ENCODE measurements around the gene EIF4E1B.

EIF4E1B gene

GRCh38 chr5:176627582-176627981 lies 2.9 kb upstream of the EIF4E1B start:
- DNase-seq (ENCODE audit: low read depth): no peak

DNA sequence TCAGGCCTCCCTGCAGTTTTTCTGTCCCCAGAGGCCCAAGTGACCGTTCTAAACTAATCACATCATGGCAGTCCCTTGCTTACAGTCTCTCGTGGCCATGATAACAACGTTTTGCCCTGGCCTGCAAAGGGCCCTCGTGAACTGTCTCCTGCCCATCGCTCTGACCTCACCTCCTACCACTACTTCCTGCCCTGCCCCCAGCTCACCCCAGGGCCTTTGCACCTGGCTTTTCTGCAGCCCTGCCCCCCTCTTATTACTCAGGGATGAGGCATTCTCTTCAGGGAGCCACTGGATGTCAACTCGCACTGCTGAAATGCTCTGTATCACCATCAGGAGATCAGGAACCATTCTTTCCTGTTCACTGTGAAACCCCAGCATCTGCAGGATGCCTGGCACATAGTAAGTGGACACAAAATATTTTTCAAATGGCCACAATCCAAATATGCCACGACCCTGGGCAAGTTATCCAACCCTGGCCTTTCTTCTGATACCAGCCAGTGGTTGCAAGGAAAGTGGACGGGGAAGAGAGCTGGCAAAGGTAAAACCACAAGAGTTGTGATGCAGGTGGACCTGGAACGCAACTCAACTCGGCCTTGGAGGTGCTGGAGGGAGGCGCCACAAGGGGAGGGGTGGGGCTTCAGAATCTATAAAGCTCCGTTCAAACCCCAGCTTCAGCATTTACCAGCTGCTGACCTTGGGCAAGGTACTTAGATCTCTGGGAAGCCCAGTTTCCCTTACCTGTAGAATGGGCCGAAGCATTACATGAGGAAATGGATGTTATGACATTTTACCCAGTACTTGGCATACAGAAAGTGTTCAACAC lies 1.9 kb upstream of the EIF4E1B start:
- DNase-seq (ENCODE audit: low read depth): no peak

DNA sequence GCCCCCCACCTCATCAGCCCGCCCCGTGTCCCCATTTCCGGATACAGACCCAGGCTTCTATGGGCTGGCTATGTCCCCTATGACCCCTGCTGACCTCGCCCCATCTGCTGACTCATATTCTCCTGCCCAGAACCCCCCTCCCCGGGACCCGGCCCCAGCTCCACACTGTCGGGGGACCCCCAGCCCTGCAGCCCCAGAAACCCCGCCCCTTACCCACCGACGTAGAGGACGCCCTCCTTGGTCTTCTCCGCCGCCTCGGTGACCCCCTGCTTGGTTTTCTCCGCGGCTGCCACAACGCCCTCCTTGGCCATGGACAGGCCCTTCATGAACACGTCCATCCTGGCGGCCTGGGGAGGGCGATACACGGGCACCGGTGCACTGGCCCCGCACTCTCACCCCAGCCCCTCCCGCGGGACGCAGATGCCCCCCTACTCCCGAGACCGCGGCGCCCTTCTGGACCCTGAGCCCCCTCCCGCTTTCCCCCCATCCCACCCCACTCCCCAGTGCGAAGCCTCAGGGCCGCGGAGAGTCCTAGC lies 1.1 kb upstream of the EIF4E1B start:
- DNase-seq (ENCODE audit: low read depth): no peak

DNA sequence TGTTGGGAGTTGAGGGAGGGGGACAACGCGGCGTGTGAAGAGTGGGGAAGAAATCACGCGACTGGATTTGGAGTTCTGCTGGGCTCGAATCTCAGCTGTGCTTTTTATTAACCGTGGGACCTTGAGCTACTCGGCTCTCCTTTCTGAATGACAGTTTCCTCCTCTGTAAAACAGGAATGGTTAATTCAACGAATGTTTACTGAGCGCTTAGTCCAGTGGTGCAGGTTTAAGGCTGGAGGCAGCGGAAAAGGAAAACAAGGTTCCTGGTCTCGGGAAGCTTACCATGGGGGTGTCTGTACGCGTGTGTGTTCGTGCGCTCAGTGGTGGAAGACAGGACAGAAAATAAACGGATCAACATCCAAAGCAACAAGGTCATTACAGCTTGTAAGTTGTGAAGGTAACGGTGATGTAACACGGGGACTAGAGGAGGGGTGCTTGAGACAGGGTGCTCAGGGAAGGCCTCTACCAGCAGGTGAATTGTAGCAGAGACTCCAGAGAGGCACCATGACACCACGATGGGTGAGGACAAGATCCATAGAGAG lies 277 bp downstream of the EIF4E1B start:
- no peak for DNase-seq (ENCODE audit: low read depth)

DNA sequence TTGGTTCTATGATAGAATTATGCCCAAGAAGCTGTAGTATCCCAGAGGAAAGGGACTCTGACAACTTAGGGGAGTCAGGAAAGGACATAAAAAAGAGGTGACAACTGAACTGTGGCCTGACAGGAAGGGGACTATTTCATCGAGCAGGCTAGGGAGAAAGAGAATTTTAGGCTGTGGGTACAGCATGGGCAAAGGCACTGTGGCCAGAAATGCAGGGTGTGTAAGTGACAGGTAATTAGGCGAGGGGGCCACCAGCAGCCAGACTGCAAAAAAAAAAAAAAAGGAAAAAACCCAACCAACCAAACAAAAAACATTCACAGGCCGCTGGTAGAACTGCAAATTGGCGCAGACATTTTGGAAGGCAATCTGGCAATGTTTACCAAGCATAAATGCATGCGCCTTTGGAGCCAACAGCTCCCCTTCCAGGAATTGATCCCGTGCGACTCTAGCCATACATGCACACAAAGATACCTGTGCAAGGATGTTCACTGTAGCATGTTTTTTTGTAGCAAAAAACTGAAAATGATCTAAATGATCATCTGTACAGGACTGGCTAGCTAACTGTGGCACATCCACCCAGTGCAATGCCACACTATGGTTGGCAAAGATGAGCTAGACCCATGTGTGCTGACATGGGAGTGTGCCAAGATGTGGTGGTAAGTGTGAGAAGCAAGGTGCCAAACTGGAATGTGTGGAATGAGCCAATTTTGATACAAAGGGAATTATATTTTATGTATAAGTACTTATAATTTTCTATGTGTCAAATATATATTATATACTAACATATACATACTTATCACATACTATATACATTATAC lies 1.1 kb downstream of the EIF4E1B start:
- DNase-seq (ENCODE audit: low read depth): no peak

DNA sequence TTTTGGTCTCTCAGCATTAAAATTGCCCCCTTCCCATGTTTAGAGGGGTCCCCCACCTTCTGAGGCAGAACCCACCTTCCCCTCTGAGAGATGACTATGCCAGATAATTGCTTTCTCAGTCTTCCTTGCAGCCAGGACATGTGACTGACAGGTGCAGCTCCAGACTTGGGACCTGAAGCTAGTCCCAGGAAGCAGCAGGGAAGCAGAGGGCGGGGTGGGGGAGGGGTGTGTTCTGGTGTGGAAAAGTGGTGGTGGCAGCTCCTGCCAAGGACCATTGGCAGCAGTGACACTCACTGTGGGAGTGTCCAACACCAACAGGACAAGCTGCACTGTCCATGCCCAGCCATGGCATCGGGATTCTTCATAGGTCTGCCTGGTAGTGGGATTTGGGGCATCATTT lies 2.3 kb downstream of the EIF4E1B start:
- no peak for DNase-seq (ENCODE audit: low read depth)

DNA sequence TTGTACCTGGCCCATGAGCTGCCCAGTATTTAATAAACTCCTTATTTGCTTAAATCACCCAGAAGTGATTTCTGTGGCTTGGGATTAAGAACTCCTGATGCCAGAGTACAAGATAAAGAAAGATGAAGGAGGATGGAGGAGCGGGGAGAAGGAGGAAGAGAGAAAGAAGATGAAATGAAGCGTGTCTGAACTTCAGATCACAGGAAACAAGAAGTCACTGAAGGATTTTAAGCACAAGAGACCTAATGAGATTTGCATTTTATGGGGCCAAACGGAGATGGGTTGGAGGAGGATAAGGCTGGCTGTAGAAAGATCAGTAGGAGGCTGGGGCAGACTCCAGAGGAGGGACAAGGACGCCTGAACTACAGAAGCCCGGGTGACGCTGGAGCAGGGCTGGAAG lies 3.1 kb downstream of the EIF4E1B start:
- no peak for DNase-seq (ENCODE audit: low read depth)

DNA sequence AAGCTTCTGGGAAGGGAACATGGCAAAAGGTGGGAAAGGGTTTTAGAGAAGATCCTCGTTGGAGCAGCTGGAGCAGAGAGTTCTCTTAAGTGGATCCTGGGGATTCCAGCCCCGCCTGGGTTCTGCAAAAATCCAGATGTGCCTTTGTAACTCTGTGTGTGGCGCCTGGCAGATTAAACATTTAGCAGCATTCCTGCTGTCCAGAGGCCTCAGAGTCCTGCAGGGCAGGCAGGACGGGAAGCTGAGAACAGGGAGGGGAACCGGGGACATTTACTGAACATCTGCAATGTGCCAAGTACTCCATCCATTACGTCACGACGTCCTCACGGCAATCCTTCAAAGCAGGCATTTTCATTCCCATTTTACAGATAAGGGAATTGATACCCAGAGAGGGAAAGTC lies 6.0 kb downstream of the EIF4E1B start:
- no peak for DNase-seq (ENCODE audit: low read depth)

DNA sequence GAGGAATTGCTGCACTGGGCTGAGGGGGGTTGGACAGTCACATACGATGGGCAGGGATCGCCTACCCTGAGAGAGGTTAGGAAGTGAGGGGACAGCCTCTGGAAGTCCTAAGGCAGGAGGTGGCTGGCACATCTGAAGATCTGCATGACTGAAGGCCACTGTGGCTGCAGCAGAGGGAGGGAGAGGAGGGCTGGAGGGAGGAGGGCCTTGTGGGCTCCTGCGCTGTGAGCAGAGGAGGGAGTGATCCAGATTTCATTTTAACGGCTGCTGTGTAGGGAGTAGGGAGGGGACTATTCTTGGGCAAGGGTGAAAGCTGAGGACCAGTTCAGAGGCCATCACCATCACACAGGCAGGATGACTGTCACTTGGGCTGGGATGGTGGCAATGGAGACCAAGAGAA lies 7.1 kb downstream of the EIF4E1B start:
- no peak for DNase-seq (ENCODE audit: low read depth)

- DNase-seq (ENCODE audit: low read depth): no peak
Observed at GRCh38 chr5:176638437-176638836, 8.0 kb downstream of the EIF4E1B start.

GRCh38 chr5:176639208-176639607 lies 8.7 kb downstream of the EIF4E1B start:
- no peak for DNase-seq (ENCODE audit: low read depth)

DNA sequence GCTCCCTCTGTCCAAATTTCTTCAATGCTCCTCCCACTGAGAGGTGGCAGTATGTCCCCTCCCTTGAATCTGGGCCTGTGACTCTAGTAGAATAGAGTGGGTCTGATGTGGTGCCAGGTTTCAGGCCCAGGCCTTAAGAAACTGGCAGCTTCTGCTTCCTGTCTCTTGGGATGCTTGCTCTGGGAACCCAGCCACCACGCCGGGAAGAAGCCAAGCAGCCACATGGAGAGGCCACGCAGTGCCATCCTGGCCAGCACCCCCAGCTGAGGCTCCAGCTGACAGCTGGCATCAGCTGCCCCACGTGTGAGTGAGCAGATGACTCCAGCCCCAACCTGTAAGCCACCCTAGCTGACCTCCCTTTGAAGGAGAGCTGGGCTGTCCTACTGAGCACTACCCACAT lies 9.5 kb downstream of the EIF4E1B start:
- peak; percentile 33 for DNase-seq (ENCODE audit: low read depth)

DNA sequence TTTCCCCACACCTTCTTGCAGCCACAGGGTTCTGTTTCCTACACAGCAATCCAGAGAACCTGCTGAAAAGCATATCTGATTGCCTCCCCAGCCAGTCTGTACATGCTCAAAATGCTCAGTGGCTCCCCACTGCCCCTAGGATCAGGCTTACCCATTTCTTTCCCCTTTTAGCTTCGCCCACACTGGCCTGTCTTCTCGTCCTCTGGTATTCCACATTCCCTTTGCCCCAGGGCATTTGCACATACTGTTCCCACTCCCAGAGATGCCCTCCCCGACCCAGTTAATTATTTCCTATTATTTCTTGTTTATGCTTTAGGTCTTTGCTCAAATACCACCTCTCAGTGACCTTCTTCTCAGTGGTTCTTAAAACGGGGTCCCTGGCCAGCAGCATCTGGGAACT lies 10.1 kb downstream of the EIF4E1B start:
- no peak for DNase-seq (ENCODE audit: low read depth)

GRCh38 chr5:176642675-176643490 lies 12.4 kb downstream of the EIF4E1B start:
- DNase-seq (ENCODE audit: low read depth): no peak

GRCh38 chr5:176643491-176644219 lies 13.2 kb downstream of the EIF4E1B start:
- DNase-seq (ENCODE audit: low read depth): no peak

DNA sequence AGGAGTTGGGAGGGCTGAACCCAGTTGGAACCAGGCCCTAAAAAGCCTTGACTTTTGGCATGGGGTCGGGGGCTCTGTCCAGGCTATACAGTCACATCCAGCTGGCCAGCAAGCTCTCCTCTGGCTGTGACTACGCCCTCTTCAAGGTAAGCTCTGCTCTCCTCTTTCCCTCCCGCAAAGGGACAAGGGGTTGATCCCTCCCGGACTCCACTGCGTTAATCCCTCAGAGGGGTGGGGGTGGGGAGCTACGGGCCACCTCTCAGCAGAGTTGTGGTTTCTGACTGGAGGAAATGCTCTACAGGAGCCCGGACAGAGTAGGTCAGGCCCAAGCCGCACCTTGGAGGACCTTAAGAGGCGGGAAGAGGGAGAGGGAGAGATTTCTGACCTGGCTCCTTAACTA lies 13.8 kb downstream of the EIF4E1B start:
- no peak for DNase-seq (ENCODE audit: low read depth)

DNA sequence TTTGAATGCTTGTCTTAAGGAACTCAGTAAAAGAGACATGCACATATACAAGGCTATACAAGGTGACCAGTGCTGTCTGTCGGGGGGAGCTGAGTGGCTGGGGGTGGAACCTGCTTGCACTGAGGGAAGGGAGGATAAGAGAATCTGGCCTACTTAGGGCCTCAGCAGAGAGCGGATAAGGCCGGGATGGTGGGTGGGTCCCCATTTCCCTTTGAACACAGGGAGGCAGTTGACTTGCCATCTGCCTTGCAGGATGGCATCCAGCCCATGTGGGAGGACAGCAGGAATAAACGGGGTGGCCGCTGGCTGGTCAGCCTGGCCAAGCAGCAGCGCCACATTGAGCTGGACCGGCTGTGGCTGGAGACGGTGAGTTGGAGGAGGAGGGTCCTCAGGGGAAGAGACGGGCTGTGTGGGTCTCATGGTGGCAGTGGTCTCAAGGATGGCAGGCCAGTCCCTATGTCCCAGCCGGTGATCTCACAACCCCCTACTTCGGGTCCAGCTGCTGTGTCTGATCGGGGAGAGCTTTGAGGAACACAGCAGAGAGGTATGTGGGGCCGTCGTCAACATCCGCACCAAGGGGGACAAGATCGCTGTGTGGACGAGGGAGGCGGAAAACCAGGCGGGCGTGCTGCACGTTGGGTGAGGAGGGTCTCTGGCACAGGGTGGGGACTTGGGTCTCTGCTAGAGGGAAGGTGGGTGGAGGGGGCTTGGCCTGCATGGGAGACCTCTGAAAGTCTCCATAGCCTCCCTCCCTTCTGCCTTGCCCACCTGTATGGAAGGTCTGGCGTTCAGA lies 14.6 kb downstream of the EIF4E1B start:
- no peak for DNase-seq (ENCODE audit: low read depth)

DNA sequence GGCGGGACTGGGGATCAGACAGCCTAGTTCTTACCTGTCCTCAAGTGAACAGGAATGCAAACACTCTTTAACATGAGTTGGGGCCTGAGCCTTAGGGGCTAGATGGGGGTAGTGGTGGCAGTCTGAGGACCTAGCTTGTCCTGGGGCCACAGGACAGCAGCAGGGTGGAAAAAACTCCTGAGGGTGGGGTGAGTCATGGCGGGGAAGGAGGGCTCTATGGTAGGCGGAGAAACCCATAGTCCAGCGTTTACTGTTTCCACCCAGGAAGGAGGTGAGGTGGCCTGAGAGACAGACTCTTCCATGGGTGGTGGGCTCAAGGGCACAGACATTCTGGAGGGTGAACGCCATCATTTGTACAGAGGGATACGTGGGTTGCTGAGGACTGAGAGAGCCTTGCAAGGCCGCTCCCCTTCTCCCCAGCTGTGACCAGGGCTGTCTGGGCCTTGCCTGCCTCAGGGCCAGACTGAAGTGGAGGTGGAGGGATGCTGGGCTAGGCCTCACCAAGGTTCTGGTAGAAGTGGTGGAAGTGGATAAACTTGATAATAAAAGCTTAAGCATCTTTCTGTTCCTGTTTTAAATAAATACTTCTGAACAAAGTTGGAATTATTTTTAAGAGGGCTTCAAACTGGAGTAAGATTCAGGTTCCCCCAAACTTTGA lies 15.7 kb downstream of the EIF4E1B start:
- no peak for DNase-seq (ENCODE audit: low read depth)

GRCh38 chr5:176646707-176647029 lies 16.2 kb downstream of the EIF4E1B start:
- DNase-seq (ENCODE audit: low read depth): no peak
